Ramos (cell line): ENCODE data around the gene XNDC1N.
"Not testable (repeated sequence)": the region's sequence is repeated elsewhere in the genome, so short reads cannot be mapped to it uniquely, and the experiment has no call there.

Experiments used
- in situ Hi-C: fragments of 300-500 bp; cut with MboI; formaldehyde crosslinking; loops from one replicate; pipeline ENCODE4 v1.14.3; 2022; ENCODE audit warnings: low sequenced_read_pairs; ENCODE audit not compliant: unreplicated experiment

The XNDC1N gene

GRCh38 chr11:71933141-71933933 lies 4.9 kb upstream of the XNDC1N start:
- in situ Hi-C loops: no loop called here

DNA sequence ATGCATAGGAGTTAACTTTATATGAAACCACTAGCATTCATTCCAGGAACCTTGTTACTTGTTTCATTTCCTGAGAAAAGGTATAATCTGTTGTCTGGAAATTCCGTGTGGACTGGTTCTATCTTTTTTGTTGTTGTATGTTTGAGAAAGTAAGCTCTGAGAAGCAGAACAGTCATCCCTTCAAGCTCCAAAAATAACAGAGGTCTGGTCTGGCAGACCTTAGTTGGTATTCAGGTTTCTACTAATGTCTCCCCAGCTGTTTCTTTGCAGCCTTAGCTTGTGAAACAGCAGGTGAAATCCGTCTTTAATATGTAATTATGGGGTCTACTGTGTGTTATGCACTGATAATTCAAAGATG lies 2.8 kb upstream of the XNDC1N start:
- in situ Hi-C loops: no loop called here

DNA sequence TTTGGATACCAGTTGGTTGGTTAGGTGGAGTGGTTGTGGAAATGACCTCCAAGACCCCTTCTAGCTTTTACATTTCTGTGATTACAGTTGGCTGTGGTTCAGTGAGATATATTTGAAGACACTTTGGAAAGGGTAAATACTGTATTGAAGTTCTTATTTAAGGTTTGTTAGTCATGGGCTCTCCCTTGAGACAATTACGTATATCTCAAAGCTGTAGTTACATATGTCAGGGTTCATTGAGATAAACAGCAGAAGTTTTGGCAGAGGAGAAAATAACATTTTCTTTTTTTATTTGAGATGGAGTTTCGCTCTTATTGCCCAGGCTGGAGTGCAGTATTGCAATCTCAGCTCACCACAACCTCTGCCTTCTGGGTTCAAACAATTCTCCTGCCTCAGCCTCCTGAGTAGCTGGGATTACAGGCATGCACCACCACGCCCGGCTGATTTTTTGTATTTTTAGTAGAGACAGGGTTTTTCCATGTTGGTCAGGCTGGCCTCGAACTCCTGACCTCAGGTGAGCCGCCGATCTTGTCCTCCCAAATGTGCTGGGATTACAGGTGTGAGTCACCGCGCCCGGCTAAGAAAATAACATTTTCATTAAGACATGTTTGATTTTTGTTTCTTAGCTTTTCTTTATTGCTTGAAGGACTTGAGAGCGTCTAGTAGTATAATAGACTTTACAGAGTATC lies 2.3 kb upstream of the XNDC1N start:
- in situ Hi-C loops: no loop called here

DNA sequence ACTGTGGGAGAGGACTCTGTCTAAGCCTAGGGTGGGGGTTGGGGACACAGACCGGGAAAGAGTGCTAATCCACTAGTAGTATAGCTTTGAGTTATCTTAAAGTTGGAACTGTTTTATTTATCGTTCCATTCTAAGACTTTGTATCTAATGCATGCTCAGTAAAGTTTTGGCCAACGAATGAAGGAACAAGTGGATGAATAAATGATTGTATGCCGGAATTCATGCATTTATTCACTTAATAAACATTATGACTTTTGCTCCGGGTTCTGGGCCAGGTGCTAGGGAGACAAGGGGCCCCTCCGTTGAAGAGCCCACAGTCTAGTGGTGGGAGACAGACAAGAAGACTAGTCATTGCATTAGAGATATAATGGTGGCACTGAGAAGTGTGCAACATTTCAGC lies 1.1 kb upstream of the XNDC1N start:
- in situ Hi-C loops: no loop called here

DNA sequence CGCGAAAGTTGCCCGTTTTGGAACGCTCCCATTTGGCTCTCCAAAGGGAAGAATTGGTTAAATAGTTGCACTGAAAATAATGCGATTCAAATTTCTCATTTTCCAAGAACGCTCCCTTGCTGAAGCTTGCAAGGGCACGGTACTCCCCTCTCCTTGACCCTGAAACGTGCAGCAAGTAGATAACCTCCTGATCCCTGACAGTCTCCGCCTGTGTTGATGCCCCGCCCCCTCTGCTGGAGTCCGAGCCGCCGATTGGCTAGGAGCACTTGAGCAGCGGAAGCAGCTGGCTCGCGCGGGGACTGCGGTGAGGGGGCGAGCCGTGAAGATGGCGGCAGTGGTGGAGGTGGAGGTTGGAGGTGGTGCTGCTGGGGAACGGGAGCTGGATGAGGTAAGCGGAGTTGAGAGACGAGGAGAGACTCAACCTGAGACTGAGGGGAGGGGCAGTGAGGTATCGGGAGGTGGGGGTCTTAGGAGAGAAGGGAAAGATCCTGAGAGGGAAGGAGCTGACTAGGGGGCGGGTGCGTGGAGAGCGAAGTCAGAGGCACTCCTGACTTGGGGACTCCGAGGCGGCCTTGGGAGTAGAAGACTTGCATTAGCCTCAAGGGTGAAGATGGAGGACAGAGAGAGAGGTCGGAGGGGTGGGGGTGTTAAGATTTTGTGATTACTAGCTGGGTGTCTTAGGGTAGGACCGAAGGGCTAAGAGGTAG lies 496 bp upstream of the XNDC1N start, which contains the start of gene RNF121:
Gene RNF121, plus strand, starts transcription at position 310 of the 707 bp plus-strand sequence. Its CDS starts 16 bp downstream, at position 326.
- in situ Hi-C loops: no loop called here

- in situ Hi-C loops: no loop called here
These were observed 10.7 kb downstream of the XNDC1N start for GRCh38 chr11:71917646-71918140.

- in situ Hi-C loops: no loop called here
These were observed 13.7 kb downstream of the XNDC1N start for GRCh38 chr11:71914617-71915189.

GRCh38 chr11:71913756-71914526 lies 14.5 kb downstream of the XNDC1N start:
- in situ Hi-C loops: no loop called here

DNA sequence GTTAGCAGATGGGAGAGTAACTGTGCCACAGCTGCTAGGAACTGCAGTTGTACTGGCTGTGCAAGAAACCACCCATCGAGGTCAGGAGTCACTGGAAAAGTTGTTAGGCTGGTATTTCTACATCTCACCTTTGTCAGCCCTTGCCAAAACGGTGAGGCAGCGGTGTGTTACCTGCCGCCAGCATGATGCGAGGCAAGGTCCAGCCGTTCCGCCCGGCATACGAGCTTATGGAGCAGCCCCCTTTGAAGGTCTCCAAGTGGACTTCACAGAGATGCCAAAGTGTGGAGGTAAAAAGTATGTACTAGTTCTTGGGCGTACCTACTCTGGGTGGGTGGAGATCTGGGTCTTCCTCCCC lies 16.4 kb downstream of the XNDC1N start:
- in situ Hi-C loops: not testable (repeated sequence)

DNA sequence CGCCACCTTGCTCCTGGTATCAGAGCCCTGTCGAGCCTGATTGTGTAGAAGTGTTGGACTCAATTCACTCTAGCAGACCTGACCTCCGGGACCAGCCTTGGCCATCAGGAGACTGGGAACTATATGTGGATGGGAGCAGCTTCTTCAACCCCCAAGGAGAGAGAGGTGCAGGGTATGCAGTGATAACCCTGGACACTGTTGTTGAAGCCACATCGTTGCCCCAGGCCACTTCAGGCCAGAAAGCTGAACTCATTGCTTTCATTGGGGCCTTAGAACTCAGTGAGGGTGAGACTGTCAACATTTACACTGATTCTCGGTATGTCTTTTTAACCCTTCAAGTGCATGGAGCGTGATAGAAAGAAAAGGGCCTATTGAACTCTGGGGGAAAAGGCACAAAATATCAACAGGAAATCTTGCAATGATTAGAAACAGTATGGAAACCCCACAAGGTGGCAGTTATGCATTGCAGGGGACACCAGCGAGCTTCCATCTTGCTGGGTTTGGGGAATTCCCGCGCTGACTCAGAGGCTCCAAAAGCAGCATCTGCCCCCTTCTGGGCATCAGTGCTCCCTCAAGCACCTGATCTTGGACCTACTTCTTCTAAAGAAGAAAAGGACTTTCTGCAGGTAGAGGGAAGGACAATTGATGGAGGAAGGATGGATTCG lies 16.9 kb downstream of the XNDC1N start:
- in situ Hi-C loops: not testable (repeated sequence)

- in situ Hi-C loops: not testable (repeated sequence)
These were observed 17.6 kb downstream of the XNDC1N start for GRCh38 chr11:71910775-71911174.

- in situ Hi-C loops: no loop called here
These were observed 20.2 kb downstream of the XNDC1N start for GRCh38 chr11:71908218-71908617.

GRCh38 chr11:71901137-71901536 lies 27.3 kb downstream of the XNDC1N start:
- in situ Hi-C loops: not testable (repeated sequence)

GRCh38 chr11:71895961-71896360 lies 32.4 kb downstream of the XNDC1N start:
- in situ Hi-C loops: no loop called here

- in situ Hi-C loops: not testable (repeated sequence)
These were observed 39.1 kb downstream of the XNDC1N start for GRCh38 chr11:71889181-71889872.

- in situ Hi-C loops: not testable (repeated sequence)
These were observed 39.9 kb downstream of the XNDC1N start for GRCh38 chr11:71888335-71889010.

DNA sequence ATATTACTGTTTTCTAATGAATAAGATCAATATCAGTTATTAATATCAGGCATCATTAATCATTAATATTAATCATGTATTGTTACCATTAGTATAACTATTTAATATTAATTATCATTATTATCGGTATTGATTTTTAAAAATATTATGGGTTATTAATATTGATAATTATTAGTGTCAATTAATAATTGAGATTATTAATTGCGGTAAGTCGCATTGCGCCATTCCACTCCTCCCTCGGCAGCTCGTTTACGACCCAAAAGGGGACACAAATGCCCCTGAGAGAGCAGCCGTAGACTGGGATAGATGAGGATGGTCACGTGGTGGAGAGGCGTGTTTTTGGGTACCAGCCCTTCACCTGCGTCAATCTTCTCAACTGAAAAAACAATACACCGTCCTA lies 42.6 kb downstream of the XNDC1N start:
- in situ Hi-C loops: not testable (repeated sequence)
